Sigmoid colon (tissue), 4 donors: ENCODE data around the gene ENKD1.

Source experiments
- CTCF ChIP-seq, 4 experiments: fragments of 450-650 bp in 3 of 4; fragments of 200-600 bp in 1 of 4; IDR thresholded peaks; one replicate each; pipeline ENCODE4 v1.5.1; 2016 to 2019; ENCODE audit warnings: antibody characterized with exemption in 4 of 4, mild to moderate bottlenecking in 3 of 4, moderate library complexity in 2 of 4
- EP300 ChIP-seq, 4 donors: sonication (generic); formaldehyde crosslinking; IDR thresholded peaks; one replicate each; pipeline ENCODE4 v1.6.1; 2017; ENCODE audit warnings: antibody characterized with exemption in 4 of 4
- POLR2A ChIP-seq, 2 donors: fragments of 450-650 bp; IDR thresholded peaks; one replicate each; pipeline ENCODE4 v1.6.1; 2016; ENCODE audit warnings: antibody characterized with exemption in 2 of 2, mild to moderate bottlenecking in 2 of 2, moderate library complexity in 2 of 2
- POLR2AphosphoS5 ChIP-seq, 4 donors: sonication (generic); formaldehyde crosslinking; IDR thresholded peaks; one replicate each; pipeline ENCODE4 v1.6.1; 2017; ENCODE audit warnings: antibody characterized with exemption in 4 of 4

DNA sequence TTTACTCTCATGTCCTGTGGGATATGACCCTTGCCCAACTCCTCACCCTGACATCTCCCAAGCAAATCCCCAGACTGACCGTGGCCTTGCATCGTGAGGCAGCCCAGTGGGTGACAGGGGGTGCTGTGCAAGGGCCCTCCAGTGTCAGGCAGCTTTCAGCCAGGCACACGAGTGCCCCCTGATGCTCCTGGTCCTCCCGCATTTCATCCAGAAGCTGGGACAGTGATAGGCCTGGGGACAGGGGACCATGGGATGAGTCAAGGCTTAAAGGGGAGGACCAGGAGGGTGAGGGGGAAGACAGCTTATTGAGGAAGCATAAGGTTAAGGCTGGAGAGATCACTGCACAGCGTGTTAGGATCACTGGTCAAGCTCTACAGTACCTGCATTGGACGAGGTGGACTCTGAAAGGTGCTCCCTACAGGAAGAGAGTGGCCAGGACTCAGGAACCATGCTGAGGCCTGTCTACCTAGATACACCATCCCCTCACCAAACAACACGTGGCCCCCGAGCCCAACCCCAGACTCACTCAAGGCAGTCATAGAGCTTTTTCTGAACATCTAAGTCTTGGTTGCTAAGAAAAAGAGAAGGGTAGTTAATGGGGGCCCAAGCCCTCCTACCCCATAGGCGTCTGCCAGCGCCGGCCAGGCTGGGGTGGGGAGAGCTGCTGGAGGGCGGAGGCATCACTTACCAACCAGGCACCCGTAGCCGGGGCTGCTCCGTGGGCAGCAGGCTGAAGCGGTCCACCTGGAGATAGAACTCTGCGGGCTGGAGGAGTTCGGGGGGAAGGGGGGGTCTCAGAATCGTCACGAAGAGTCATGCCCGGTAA, 7.5 kb downstream of the ENKD1 start:
- TF ChIP-seq CTCF (IDR thresholded peaks at IDR 0.05) (no peak), POLR2A (IDR thresholded peaks at IDR 0.05) (no peak), POLR2AphosphoS5 (IDR thresholded peaks at IDR 0.05) (no peak), EP300 (IDR thresholded peaks at IDR 0.05) (no peak)
